IMR-90 (cell line): ENCODE measurements around the gene LYPD6B. TPM values are rescaled to one million over a fixed set of nuclear protein-coding genes. Genes with fewer than 3 reads are reported as not detected.

Experiments used
- ATAC-seq: fragments of 200-7000 bp; cut with Tn5 transposase; 2 replicates; pipeline ENCODE4 v1.9.1; 2020; ENCODE audit warnings: low read depth, mild to moderate bottlenecking, moderate library complexity
- BruUV-seq: library from RNA; stranded (reverse); fragments of 400-500 nt; replicated peaks from 2 replicates; lab custom pipeline; 2021; lab: Mats Ljungman, UMichigan
- CTCF ChIA-PET: fragments of 300-600 bp; formaldehyde crosslinking; extraction: SDS; loops from one replicate; lab custom pipeline; 2021; ENCODE audit warnings: antibody characterized with exemption; lab: Yijun Ruan, JAX
- POLR2A ChIA-PET: fragments of 300-600 bp; sonication (Branson Sonifier 250); formaldehyde crosslinking; loops from one replicate; lab custom pipeline; 2022; ENCODE audit warnings: antibody characterized with exemption; ENCODE audit not compliant: unreplicated experiment; lab: Charles Lee
- DNase-seq: peaks from one replicate; pipeline ENCODE4 v3.0.0; 2013
- H2AFZ ChIP-seq: replicated peaks from 2 replicates; pipeline ENCODE3; 2013; ENCODE audit warnings: low read length, mild to moderate bottlenecking; ENCODE audit not compliant: poor library complexity
- H2AK5ac ChIP-seq: 2 replicates; pipeline ENCODE4 v1.6.1; 2013; ENCODE audit warnings: low read depth, low read length, inconsistent platforms
- H2AK9ac ChIP-seq: replicated peaks from 2 replicates; pipeline ENCODE3; 2013; ENCODE audit warnings: mild to moderate bottlenecking, low read depth, low read length, moderate library complexity; ENCODE audit not compliant: poor library complexity
- H2BK120ac ChIP-seq: 2 replicates; pipeline ENCODE4 v1.6.1; 2013; ENCODE audit warnings: low read depth, low read length, inconsistent platforms
- H2BK15ac ChIP-seq: 3 replicates; pipeline ENCODE4 v1.6.1; 2013; ENCODE audit warnings: low read depth, low read length, inconsistent platforms
- H2BK20ac ChIP-seq: 2 replicates; pipeline ENCODE4 v1.6.1; 2013; ENCODE audit warnings: low read depth, mild to moderate bottlenecking, inconsistent platforms, low read length, moderate library complexity
- H2BK5ac ChIP-seq: 2 replicates; pipeline ENCODE4 v1.6.1; 2013; ENCODE audit warnings: mild to moderate bottlenecking, low read depth, low read length, inconsistent platforms; ENCODE audit not compliant: poor library complexity, severe bottlenecking
- H3K14ac ChIP-seq: replicated peaks from 2 replicates; pipeline ENCODE4 v1.6.1; 2013; ENCODE audit warnings: low read depth, low read length, inconsistent platforms
- H3K18ac ChIP-seq: 2 replicates; pipeline ENCODE4 v1.6.1; 2013; ENCODE audit warnings: low read depth, low read length, control low read depth
- H3K23ac ChIP-seq: 2 replicates; pipeline ENCODE4 v1.6.1; 2013; ENCODE audit warnings: low read depth, low read length, inconsistent platforms
- H3K27ac ChIP-seq: 2 replicates; pipeline ENCODE4 v1.5.1; 2013; ENCODE audit warnings: mild to moderate bottlenecking, control low read depth, low read length; ENCODE audit not compliant: insufficient read depth
- H3K27me3 ChIP-seq: 2 replicates; pipeline ENCODE4 v1.6.1; 2013; ENCODE audit warnings: low read length; ENCODE audit not compliant: control insufficient read depth, insufficient read depth
- H3K36me3 ChIP-seq: 2 replicates; pipeline ENCODE4 v1.6.1; 2013; ENCODE audit warnings: low read length, mixed read lengths; ENCODE audit not compliant: control insufficient read depth, insufficient read depth
- H3K4ac ChIP-seq: 2 replicates; pipeline ENCODE4 v1.6.1; 2013; ENCODE audit warnings: low read depth, low read length, inconsistent platforms
- H3K4me1 ChIP-seq: 2 replicates; pipeline ENCODE4 v1.6.1; 2013; ENCODE audit warnings: low read length, mixed read lengths; ENCODE audit not compliant: control insufficient read depth, insufficient read depth
- H3K4me2 ChIP-seq: 2 replicates; pipeline ENCODE4 v1.6.1; 2013; ENCODE audit warnings: low read depth, mild to moderate bottlenecking, control low read depth, low read length, moderate library complexity
- H3K4me3 ChIP-seq: 2 replicates; pipeline ENCODE4 v1.5.1; 2013; ENCODE audit warnings: low read depth, mild to moderate bottlenecking, control low read depth, low read length, moderate library complexity; ENCODE audit not compliant: insufficient read depth
- H3K56ac ChIP-seq: 2 replicates; pipeline ENCODE4 v1.6.1; 2013; ENCODE audit warnings: low read length, inconsistent platforms; ENCODE audit not compliant: insufficient read depth; ENCODE audit errors: extremely low read depth
- H3K79me1 ChIP-seq, 2 experiments: 2 replicates each; pipeline ENCODE4 v1.6.1; 2013; ENCODE audit warnings: low read length in 2 of 2, inconsistent platforms in 1 of 2, low read depth in 1 of 2
- H3K9ac ChIP-seq: 2 replicates; pipeline ENCODE4 v1.6.1; 2013; ENCODE audit warnings: low read depth, low read length, control low read depth
- H3K9me1 ChIP-seq: 2 replicates; pipeline ENCODE4 v1.6.1; 2013; ENCODE audit warnings: low read length, inconsistent platforms; ENCODE audit not compliant: insufficient read depth
- H3K9me3 ChIP-seq: 2 replicates; pipeline ENCODE4 v1.6.1; 2013; ENCODE audit warnings: low read length; ENCODE audit not compliant: control insufficient read depth, insufficient read depth
- H4K20me1 ChIP-seq: 2 replicates; pipeline ENCODE4 v1.6.1; 2013; ENCODE audit warnings: low read length, inconsistent platforms; ENCODE audit not compliant: insufficient read depth
- H4K5ac ChIP-seq: 2 replicates; pipeline ENCODE4 v1.6.1; 2013; ENCODE audit warnings: mild to moderate bottlenecking, low read depth, low read length, control low read depth
- H4K8ac ChIP-seq, 2 experiments: 2 replicates each; pipeline ENCODE4 v1.6.1; 2013; ENCODE audit warnings: low read depth in 2 of 2, low read length in 2 of 2, control low read depth in 1 of 2, inconsistent platforms in 1 of 2
- H4K91ac ChIP-seq: 2 replicates; pipeline ENCODE4 v1.6.1; 2013; ENCODE audit warnings: low read depth, low read length, inconsistent platforms; ENCODE audit not compliant: insufficient read depth
- BHLHE40 ChIP-seq: fragments of 150-350 bp; IDR thresholded peaks from 2 replicates; pipeline ENCODE4 v1.6.1; 2016; ENCODE audit warnings: mild to moderate bottlenecking, low read depth, low read length
- RAD21 ChIP-seq: IDR thresholded peaks from 2 replicates; pipeline ENCODE4 v1.6.1; 2012; ENCODE audit warnings: low read length, improper control_type of control experiment
- RCOR1 ChIP-seq: IDR thresholded peaks from 2 replicates; pipeline ENCODE4 v1.6.1; 2012; ENCODE audit warnings: mild to moderate bottlenecking, low read length, improper control_type of control experiment; ENCODE audit not compliant: insufficient replicate concordance
- WGBS, 2 experiments: methylation state at CpG; one replicate each; pipeline versions ENCODE4 v1.1.5 to v1.1.7; 2013; ENCODE audit warnings: missing lambda C conversion rate in 2 of 2; ENCODE audit not compliant: insufficient read length in 1 of 2; ENCODE audit errors: extremely low coverage in 2 of 2; 5-methylcytosine and 5-hydroxymethylcytosine counted together
- dilution Hi-C: fragments of 300-500 bp; cut with HindIII; formaldehyde crosslinking; loops from one replicate; pipeline ENCODE4 v1.14.3; 2018; ENCODE audit warnings: low sequenced_read_pairs; ENCODE audit not compliant: unreplicated experiment
- in situ Hi-C: fragments of 300-500 bp; cut with MboI; formaldehyde crosslinking; loops from 3 replicates; pipeline ENCODE4 v1.14.3; 2019; ENCODE audit warnings: low sequenced_read_pairs, inconsistent platforms, mixed read lengths
- intact Hi-C: fragments of 100-400 bp; cut with micrococcal nuclease; formaldehyde crosslinking; loops from 2 replicates; pipeline ENCODE4 v1.10.0; 2022
- polyA plus RNA-seq, 3 experiments: library from polyadenylated mRNA; depleted of rRNA; stranded (reverse); fragments of >200 nt; gene quantifications; 2 replicates each; pipeline ENCODE4 v1.2.3, GENCODE V29; 2012; ENCODE audit warnings: low replicate concordance in 1 of 3
- total RNA-seq: library from RNA; depleted of rRNA; stranded (reverse); fragments of >200 nt; gene quantifications from 2 replicates; pipeline ENCODE4 v1.2.3, GENCODE V29; 2012
- TF ChIP-seq, protein P1 (sequence below): fragments of 150-350 bp; IDR thresholded peaks from 2 replicates; pipeline ENCODE4 v1.6.1; 2017; ENCODE audit warnings: mild to moderate bottlenecking, antibody characterized with exemption, low read length, low read depth
- TF ChIP-seq, protein P2 (sequence below): conservative IDR thresholded peaks from 2 replicates; pipeline ENCODE4 v1.5.1; 2012; ENCODE audit warnings: mild to moderate bottlenecking, low read depth, low read length, improper control_type of control experiment

Gene LYPD6B
- total and polyA plus RNA-seq, 2 of the 4 experiments (the other 2 are of a cell fraction), result 0.05 TPM; not detected in 1

DNA sequence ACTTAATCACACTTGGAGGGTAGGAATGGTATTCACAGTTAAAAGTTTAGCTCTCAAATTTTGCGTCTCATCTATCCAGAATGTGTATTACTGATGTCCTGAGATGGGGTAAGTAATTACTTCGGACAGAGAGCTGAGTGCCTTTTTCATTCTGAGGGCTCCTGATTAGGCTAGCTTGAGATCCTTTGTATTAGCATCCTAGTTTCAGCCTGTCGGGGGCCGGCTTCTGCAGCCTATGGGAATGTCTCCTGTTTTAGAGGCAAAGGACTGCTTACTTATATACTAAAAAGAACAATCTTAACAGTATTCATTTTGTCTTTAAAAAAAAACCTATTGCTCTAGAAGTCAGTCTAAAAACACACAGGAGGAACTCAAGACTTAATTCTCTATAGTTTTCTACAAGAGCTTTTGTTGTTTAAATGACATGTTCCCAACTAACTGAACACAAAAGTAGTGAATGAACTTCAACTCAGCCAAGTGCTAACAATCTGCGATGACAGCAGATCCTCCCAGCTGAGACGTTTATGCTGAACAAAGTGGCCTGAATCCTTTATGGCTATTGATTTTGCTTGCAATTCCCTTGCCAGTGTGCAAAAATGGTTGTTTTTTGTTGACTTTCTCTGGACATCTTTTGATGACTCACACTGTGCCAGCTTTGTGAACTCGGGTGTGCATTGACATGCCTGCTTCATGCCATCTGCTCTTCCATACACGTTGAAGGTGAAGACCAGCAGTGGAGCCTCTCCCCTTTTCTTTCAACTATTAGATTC lies 118.7 kb downstream of the LYPD6B start:
- Histone ChIP-seq H2BK20ac (no peak overlapping the region), H2BK15ac (no peak overlapping the region), H3K14ac (no peak overlapping the region), H2AK5ac (no peak overlapping the region), H4K8ac (no peak overlapping the region), H3K4me1 (no peaks in the 10 kb centered on the region), H2AFZ (no peak overlapping the region), H3K18ac (no peak overlapping the region), H2AK9ac (no peak overlapping the region), H3K36me3 (no peaks in the 10 kb centered on the region), H3K23ac (no peak overlapping the region), H3K9me1 (no peaks in the 10 kb centered on the region), H4K20me1 (no peaks in the 10 kb centered on the region), H3K56ac (no peak overlapping the region), H3K9ac (no peak overlapping the region), H3K4me2 (no peak overlapping the region), H3K27ac (no peak overlapping the region), H3K9me3 (no peaks in the 10 kb centered on the region), H3K27me3 (no peaks in the 10 kb centered on the region), H3K79me1 (no peaks in the 10 kb centered on the region), H4K5ac (no peak overlapping the region), H3K4ac (no peak overlapping the region), H2BK5ac (no peak overlapping the region), H4K91ac (no peak overlapping the region), H3K4me3 (no peak overlapping the region), H2BK120ac (no peak overlapping the region)
- intact Hi-C loops, result no loop called here
- ATAC-seq, result no peak
- CTCF ChIA-PET, result interaction anchor here (0.7 kb wide), 1 partner anchor 415 kb away, joined by 3 read pairs; no protein-coding TSS in a partner anchor
- dilution Hi-C loops, result no loop called here
- in situ Hi-C loops, result no loop called here
- TF ChIP-seq, protein P1, sequence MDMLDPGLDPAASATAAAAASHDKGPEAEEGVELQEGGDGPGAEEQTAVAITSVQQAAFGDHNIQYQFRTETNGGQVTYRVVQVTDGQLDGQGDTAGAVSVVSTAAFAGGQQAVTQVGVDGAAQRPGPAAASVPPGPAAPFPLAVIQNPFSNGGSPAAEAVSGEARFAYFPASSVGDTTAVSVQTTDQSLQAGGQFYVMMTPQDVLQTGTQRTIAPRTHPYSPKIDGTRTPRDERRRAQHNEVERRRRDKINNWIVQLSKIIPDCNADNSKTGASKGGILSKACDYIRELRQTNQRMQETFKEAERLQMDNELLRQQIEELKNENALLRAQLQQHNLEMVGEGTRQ, result no peak
- TF ChIP-seq RAD21 (no peak), RCOR1 (no peak), BHLHE40 (no peak)
- TF ChIP-seq, protein P2, sequence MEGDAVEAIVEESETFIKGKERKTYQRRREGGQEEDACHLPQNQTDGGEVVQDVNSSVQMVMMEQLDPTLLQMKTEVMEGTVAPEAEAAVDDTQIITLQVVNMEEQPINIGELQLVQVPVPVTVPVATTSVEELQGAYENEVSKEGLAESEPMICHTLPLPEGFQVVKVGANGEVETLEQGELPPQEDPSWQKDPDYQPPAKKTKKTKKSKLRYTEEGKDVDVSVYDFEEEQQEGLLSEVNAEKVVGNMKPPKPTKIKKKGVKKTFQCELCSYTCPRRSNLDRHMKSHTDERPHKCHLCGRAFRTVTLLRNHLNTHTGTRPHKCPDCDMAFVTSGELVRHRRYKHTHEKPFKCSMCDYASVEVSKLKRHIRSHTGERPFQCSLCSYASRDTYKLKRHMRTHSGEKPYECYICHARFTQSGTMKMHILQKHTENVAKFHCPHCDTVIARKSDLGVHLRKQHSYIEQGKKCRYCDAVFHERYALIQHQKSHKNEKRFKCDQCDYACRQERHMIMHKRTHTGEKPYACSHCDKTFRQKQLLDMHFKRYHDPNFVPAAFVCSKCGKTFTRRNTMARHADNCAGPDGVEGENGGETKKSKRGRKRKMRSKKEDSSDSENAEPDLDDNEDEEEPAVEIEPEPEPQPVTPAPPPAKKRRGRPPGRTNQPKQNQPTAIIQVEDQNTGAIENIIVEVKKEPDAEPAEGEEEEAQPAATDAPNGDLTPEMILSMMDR, result no peak
- POLR2A ChIA-PET, result no interaction called here
- no CpG with 5 or more reads among the region's 8 CpGs for WGBS, 2 experiments
- DNase-seq, result no peak
- BruUV-seq, result no TSS peak
